ENCODE measurements around the gene TBK1. TPM values are rescaled to one million over a fixed set of nuclear protein-coding genes. Genes with fewer than 3 reads are reported as not detected.

Gene TBK1
- total RNA-seq, 1 experiment from 2014 or later = 33.8 TPM

DNA sequence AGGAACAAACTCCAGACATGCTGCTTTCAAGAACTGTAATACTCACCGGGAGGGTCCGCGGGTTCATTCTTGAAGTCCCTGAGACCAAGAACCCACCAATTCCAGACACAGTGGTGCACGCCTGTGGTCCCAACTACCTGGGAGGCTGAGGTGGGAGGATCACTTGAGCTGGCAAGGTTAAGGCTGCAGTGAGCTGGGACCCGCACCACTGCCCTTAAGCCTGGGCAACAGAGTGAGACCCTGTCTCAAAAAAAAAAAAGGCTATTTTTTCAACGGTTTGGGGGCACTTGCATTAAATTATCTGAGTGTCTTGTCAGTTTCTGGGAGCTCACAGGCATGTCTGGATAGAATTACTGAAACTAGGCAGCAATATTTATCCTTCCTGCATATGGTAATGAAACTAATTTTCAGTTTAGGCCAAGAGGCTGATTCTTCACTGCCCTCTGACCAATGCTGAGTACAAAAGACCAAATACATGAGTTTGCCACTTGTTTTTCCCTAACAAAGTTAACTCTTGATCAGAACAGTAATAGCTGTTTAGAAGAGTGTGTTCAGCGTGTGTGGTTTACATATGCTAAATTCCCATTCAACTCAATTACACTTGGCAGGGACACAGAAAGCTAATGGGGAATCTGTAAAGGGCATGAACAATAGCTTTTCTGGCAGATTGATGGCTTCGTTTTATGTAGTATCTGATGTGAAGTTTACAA lies 92.6 kb downstream of the TBK1 start:
- TF ChIP-seq, protein P1, sequence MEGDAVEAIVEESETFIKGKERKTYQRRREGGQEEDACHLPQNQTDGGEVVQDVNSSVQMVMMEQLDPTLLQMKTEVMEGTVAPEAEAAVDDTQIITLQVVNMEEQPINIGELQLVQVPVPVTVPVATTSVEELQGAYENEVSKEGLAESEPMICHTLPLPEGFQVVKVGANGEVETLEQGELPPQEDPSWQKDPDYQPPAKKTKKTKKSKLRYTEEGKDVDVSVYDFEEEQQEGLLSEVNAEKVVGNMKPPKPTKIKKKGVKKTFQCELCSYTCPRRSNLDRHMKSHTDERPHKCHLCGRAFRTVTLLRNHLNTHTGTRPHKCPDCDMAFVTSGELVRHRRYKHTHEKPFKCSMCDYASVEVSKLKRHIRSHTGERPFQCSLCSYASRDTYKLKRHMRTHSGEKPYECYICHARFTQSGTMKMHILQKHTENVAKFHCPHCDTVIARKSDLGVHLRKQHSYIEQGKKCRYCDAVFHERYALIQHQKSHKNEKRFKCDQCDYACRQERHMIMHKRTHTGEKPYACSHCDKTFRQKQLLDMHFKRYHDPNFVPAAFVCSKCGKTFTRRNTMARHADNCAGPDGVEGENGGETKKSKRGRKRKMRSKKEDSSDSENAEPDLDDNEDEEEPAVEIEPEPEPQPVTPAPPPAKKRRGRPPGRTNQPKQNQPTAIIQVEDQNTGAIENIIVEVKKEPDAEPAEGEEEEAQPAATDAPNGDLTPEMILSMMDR (conservative IDR thresholded peaks at IDR 0.05; ENCODE audit: low read depth, low read length) = no peak
- TF ChIP-seq EZH2 (IDR thresholded peaks at IDR 0.05; ENCODE audit: borderline replicate concordance, low read depth, low read length, poor library complexity, severe bottlenecking) = no peak
- H3K27ac ChIP-seq (ENCODE audit: low read depth, low read length, poor library complexity, severe bottlenecking) = no peak overlapping the region
- POLR2A ChIA-PET (ENCODE audit: low non-redundant PET) = interaction anchor here (0.6 kb wide), 1 partner anchor 138 kb away, joined by 3 read pairs; no protein-coding TSS in a partner anchor

DNA sequence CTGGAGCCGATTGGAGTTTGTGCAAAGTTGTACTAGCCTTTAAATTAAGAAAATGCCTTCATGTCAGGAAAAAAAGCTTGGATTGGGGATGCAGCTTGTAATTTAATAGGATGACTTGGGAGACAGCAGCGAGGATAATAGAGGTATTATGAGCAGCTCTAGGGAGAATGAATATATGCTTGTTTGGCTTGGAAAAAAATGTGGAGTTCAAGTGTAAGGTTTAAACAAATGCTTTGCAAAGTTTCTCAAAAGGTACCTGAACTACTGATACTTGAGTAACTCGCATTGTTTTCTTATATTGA lies 93.1 kb downstream of the TBK1 start:
- H3K4me1 ChIP-seq (ENCODE audit: insufficient read depth, low read length, poor library complexity, severe bottlenecking) = peaks cover 10% of the 10 kb centered on the region
- H3K27ac ChIP-seq (ENCODE audit: low read depth, low read length, poor library complexity, severe bottlenecking) = no peak overlapping the region
- TF ChIP-seq, protein P1 (conservative IDR thresholded peaks at IDR 0.05; ENCODE audit: low read depth, low read length) = no peak
- no peak for TF ChIP-seq EZH2 (IDR thresholded peaks at IDR 0.05; ENCODE audit: borderline replicate concordance, low read depth, low read length, poor library complexity, severe bottlenecking)
- intact Hi-C loops (cut with micrococcal nuclease; ENCODE audit: unreplicated experiment) = no loop called here
- H3K27me3 ChIP-seq (replicated peaks; ENCODE audit: insufficient read depth, low read depth, low read length, poor library complexity) = no peaks in the 10 kb centered on the region
- H3K9me3 ChIP-seq (ENCODE audit: low read depth, low read length, poor library complexity, severe bottlenecking) = no peaks in the 10 kb centered on the region
- BruUV-seq (replicated peaks) = no TSS peak
- CTCF ChIA-PET = no interaction called here
- POLR2A ChIA-PET (ENCODE audit: low non-redundant PET) = interaction anchor here (0.6 kb wide), 2 partner anchors 137 to 247 kb away, joined by 3 read pairs; no protein-coding TSS in a partner anchor
- H3K4me3 ChIP-seq (ENCODE audit: low read depth, low read length, poor library complexity, severe bottlenecking) = no peak overlapping the region
- H3K36me3 ChIP-seq (ENCODE audit: insufficient read depth, low read length, poor library complexity, severe bottlenecking) = no peaks in the 10 kb centered on the region
- no peak for DNase-seq (ENCODE audit: low spot score)

More for the DNA sequence above, 92.6 kb downstream of the TBK1 start:
- intact Hi-C loops (cut with micrococcal nuclease; ENCODE audit: unreplicated experiment) = no loop called here
- CTCF ChIA-PET = interaction anchor here (0.8 kb wide), 1 partner anchor 153 kb away, joined by 4 read pairs; no protein-coding TSS in a partner anchor
- peak; percentile 81 for DNase-seq (ENCODE audit: low spot score)
- Histone ChIP-seq H3K27me3 (replicated peaks; ENCODE audit: insufficient read depth, low read depth, low read length, poor library complexity) (no peaks in the 10 kb centered on the region), H3K9me3 (ENCODE audit: low read depth, low read length, poor library complexity, severe bottlenecking) (no peaks in the 10 kb centered on the region), H3K4me3 (ENCODE audit: low read depth, low read length, poor library complexity, severe bottlenecking) (no peak overlapping the region), H3K4me1 (ENCODE audit: insufficient read depth, low read length, poor library complexity, severe bottlenecking) (peaks cover 10% of the 10 kb centered on the region), H3K36me3 (ENCODE audit: insufficient read depth, low read length, poor library complexity, severe bottlenecking) (no peaks in the 10 kb centered on the region)
- no TSS peak for BruUV-seq (replicated peaks)

DNA sequence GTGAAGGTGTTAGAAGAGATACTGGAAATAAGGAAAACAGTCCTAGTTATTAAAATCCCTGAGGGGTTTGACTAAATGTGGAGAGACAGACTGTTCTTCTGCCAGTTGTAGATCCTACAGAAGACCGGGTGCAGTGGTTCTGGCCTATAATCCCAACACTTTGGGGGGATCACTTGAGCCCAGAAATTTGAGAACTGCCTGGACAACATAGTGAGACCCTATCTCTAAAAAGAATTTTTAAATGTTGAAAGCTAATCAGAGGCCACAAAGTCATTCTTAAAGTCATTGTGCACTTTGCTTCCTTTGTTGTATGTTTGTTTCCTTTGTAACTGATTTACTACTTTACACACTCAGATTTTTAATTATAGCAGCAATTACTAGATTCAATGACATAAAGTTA lies 97.2 kb downstream of the TBK1 start:
- Histone ChIP-seq H3K4me3 (ENCODE audit: low read depth, low read length, poor library complexity, severe bottlenecking) (no peak overlapping the region), H3K27ac (ENCODE audit: low read depth, low read length, poor library complexity, severe bottlenecking) (no peak overlapping the region), H3K27me3 (replicated peaks; ENCODE audit: insufficient read depth, low read depth, low read length, poor library complexity) (no peaks in the 10 kb centered on the region), H3K9me3 (ENCODE audit: low read depth, low read length, poor library complexity, severe bottlenecking) (no peaks in the 10 kb centered on the region), H3K4me1 (ENCODE audit: insufficient read depth, low read length, poor library complexity, severe bottlenecking) (peaks cover 10% of the 10 kb centered on the region), H3K36me3 (ENCODE audit: insufficient read depth, low read length, poor library complexity, severe bottlenecking) (no peaks in the 10 kb centered on the region)
- DNase-seq (ENCODE audit: low spot score) = no peak
- POLR2A ChIA-PET (ENCODE audit: low non-redundant PET) = no interaction called here
- intact Hi-C loops (cut with micrococcal nuclease; ENCODE audit: unreplicated experiment) = loop anchor here (1.0 kb wide), 1 partner anchor 149 kb away; no protein-coding TSS in a partner anchor
- no TSS peak for BruUV-seq (replicated peaks)
- TF ChIP-seq, protein P1 (conservative IDR thresholded peaks at IDR 0.05; ENCODE audit: low read depth, low read length) = no peak
- TF ChIP-seq EZH2 (IDR thresholded peaks at IDR 0.05; ENCODE audit: borderline replicate concordance, low read depth, low read length, poor library complexity, severe bottlenecking) = no peak
- CTCF ChIA-PET = interaction anchor here (0.8 to 1.4 kb wide), 5 partner anchors 60 to 252 kb away, joined by 3 to 14 read pairs (median 4); no protein-coding TSS in a partner anchor
